ENCODE measurements around the gene SPATA21. TPM values are rescaled to one million over a fixed set of nuclear protein-coding genes. Genes with fewer than 3 reads are reported as not detected.
"Not testable (repeated sequence)": the region's sequence is repeated elsewhere in the genome, so short reads cannot be mapped to it uniquely, and the experiment has no call there.

The SPATA21 gene
- total and polyA plus RNA-seq, 8 donors, result 0.14 to 0.46 (median 0.25) TPM; not detected in 2

DNA sequence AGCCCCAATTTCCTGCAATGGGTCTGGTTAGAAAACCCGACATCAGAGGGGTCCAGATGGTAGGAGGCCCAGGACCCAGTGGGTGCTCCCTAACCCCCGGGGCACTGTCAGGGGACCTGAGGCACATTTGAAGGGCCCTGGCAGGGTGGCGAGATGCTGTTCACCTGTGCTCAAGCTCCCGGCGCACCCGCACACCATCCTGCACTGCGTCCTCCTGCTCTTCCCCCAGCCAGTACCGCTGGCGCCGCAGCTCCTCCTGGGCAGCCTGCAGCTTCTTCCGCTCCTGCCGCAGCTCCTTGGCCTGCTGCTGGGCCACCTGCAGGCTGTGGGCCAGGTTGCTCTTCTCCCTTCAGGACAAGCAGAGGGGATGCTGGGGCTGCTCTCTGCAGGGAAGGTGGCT, 40.9 kb upstream of the SPATA21 start:
- Histone ChIP-seq H3K4me3 (no peak overlapping the region), H3K9me3 (no peaks in the 10 kb centered on the region), H3K4me1 (no peaks in the 10 kb centered on the region), H3K27ac (no peak overlapping the region), H3K27me3 (no peaks in the 10 kb centered on the region), H3K36me3 (peaks cover 0 to 94% of the 10 kb centered on the region in 2 donors)
- peak in 1 of 4 donors; percentile 4 for DNase-seq
- intact Hi-C loops (cut with DNase I), result no loop called here
- TF ChIP-seq, protein P1, sequence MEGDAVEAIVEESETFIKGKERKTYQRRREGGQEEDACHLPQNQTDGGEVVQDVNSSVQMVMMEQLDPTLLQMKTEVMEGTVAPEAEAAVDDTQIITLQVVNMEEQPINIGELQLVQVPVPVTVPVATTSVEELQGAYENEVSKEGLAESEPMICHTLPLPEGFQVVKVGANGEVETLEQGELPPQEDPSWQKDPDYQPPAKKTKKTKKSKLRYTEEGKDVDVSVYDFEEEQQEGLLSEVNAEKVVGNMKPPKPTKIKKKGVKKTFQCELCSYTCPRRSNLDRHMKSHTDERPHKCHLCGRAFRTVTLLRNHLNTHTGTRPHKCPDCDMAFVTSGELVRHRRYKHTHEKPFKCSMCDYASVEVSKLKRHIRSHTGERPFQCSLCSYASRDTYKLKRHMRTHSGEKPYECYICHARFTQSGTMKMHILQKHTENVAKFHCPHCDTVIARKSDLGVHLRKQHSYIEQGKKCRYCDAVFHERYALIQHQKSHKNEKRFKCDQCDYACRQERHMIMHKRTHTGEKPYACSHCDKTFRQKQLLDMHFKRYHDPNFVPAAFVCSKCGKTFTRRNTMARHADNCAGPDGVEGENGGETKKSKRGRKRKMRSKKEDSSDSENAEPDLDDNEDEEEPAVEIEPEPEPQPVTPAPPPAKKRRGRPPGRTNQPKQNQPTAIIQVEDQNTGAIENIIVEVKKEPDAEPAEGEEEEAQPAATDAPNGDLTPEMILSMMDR (IDR thresholded peaks at IDR 0.05), result no peak
- no peak for ATAC-seq

DNA sequence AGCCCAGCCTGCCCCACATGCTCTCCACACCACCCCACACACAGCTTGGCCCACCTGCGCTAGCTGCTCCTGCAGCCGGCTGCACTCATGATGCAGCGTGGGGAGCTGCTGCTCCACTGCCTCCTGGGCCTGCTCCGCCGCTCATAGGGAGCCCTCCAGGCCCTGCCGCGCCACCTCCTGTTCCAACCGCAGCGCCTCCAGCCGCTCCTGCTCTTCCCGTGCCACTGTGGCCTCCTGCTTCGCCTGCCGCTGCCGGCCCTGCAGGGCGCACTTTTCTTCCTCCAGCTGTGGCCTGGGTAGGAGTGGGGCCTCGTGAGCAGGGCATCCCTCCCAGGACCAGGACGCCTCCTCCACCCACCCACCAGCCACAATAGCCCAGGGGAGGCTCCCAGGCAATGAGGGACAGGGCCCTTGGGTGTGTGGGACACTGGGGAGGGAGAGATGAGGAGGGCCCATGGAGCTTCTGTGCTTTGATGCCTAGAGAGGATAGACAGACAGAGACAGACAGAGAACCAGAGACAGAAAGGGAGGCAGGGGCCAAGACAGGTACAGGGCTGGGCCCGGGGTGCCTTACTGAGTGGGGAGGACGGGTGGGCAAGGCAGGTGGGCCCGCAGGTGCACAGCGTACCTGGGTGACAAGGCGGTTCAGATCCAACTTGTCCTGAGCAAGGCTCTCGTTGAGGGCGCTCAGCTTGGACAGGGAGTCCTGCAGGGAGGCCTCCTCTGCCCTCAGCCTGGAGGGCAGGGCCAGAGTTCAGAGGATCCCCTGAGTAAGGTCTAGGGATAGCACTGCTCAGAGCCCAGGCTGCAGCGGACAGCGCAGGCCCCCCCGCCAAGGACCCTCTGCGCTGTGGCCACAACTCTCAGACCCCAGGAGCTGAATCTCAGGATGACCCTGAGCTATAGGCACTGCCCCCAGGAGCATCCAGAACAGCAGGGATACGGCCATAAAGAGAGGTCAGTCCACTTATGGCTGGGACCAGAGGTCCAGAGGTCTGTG, 38.8 kb upstream of the SPATA21 start:
- H3K27me3 ChIP-seq; H3K27ac ChIP-seq; intact Hi-C loops (cut with DNase I); H3K9me3 ChIP-seq; H3K4me1 ChIP-seq; ATAC-seq; DNase-seq; H3K4me3 ChIP-seq: not testable (repeated sequence)
- peaks cover 0 to 74% of the 10 kb centered on the region in 2 donors for H3K36me3 ChIP-seq

DNA sequence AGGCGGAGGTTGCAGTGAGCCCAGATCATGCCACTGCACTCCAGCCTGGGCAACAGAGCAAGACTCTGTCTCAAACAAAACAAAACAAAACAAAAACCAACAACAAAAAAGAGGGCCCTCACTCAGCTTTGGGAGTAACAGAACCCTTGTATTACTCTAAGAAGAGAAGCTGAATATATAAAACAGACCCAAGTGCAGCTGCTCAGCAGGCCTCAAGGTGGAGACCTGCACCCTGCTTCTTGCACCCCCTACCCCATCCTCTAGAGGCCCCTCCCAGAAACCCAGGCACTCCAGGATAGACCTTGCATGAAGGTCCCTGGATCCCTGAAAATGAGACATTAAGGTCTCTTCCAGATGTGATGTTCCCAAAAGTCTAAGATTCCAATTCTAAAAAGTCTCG, 37.7 kb upstream of the SPATA21 start:
- ATAC-seq, result not testable (repeated sequence)

DNA sequence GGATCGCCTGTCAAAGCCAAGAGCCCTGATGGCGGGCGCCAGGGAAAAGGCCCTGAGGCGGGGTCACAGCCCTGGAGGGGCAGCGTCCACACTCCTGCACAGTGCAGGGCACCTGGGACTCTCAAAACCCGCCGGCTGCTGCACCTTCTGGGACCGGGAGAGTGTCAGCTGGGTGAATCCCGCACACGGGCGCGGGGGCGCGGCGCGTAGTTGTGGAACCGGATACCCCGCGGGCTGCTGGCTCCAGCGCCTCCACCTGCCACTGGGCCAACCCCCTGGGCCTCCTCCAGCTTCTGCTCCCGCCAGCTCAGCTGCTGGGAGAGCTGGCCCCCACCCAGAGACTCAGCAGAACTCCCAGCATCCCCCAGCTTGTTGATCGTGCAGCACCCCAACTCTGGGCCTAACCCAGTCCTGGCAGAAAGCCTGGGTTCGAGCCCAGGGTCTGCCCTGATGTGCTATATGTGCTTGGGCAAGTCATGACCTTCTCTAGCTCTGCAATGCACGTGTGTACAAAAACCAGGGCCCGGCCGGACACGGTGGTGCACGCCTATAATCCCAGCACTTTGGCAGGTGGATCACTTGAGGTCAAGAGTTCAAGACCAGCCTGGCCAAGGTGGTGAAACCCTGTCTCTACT, 37.1 kb upstream of the SPATA21 start:
- Histone ChIP-seq H3K27ac (no peak overlapping the region), H3K36me3 (peaks cover 0 to 58% of the 10 kb centered on the region in 2 donors), H3K27me3 (no peaks in the 10 kb centered on the region), H3K9me3 (no peaks in the 10 kb centered on the region), H3K4me1 (no peaks in the 10 kb centered on the region), H3K4me3 (no peak overlapping the region)
- TF ChIP-seq, protein P1 (IDR thresholded peaks at IDR 0.05), result no peak
- DNase-seq (no peak), ATAC-seq (no peak)
- intact Hi-C loops (cut with DNase I), result no loop called here

More for the DNA sequence above, 37.7 kb upstream of the SPATA21 start:
- intact Hi-C loops (cut with DNase I); H3K27me3 ChIP-seq; H3K9me3 ChIP-seq; H3K4me1 ChIP-seq; H3K4me3 ChIP-seq; DNase-seq; H3K27ac ChIP-seq: not testable (repeated sequence)
- H3K36me3 ChIP-seq, result peaks cover 0 to 62% of the 10 kb centered on the region in 2 donors

DNA sequence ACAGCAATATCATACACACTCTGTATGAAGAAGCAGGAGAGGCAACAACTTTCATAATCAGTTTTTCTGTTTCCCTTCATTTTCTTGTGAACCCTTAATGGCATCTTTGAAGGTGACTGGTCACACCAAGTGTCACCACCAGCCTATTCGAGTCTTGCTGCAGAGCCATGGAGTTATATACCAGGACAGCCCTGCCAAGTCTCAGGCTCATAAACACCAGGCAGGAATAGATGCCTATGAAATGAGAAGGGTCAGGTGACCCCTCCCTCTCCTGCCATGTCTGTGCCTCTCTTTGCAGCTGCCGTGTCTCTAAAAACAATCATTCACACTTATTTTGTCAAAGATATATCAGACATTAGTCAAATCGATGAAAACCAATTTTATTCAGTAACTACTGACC, 31.3 kb upstream of the SPATA21 start:
- TF ChIP-seq, protein P1 (IDR thresholded peaks at IDR 0.05), result no peak
- intact Hi-C loops (cut with DNase I), result no loop called here
- Histone ChIP-seq H3K4me1 (no peaks in the 10 kb centered on the region), H3K27ac (no peak overlapping the region), H3K4me3 (no peak overlapping the region), H3K36me3 (peaks cover 0 to 25% of the 10 kb centered on the region in 2 donors), H3K9me3 (no peaks in the 10 kb centered on the region), H3K27me3 (no peaks in the 10 kb centered on the region)
- no peak for ATAC-seq
- no peak for DNase-seq
